ENCODE data around the gene SCUBE2. TPM values are rescaled to one million over a fixed set of nuclear protein-coding genes. Genes with fewer than 3 reads are reported as not detected.
A peak's percentile ranks its signal among the peaks of the same experiment; 100 is the strongest.

SCUBE2 gene
- total RNA-seq, 4 donors from 2014 or later, result 4.6 to 20.0 (median 10.9) TPM

GRCh38 chr11:9053316-9054035, 37.9 kb downstream of the SCUBE2 start:
- no peak overlapping the region for H3K4me3 ChIP-seq
- TF ChIP-seq POLR2A (IDR thresholded peaks at IDR 0.05) (no peak), EP300 (IDR thresholded peaks at IDR 0.05; ENCODE audit: low read depth) (no peak), CTCF (IDR thresholded peaks at IDR 0.05) (no peak), POLR2AphosphoS5 (IDR thresholded peaks at IDR 0.05) (no peak)
- intact Hi-C loops (cut with DNase I; ENCODE audit: low total_unique reads), result no loop called here
- H3K9me3 ChIP-seq, result no peaks in the 10 kb centered on the region
- H3K27ac ChIP-seq, result no peak overlapping the region
- no peaks in the 10 kb centered on the region for H3K27me3 ChIP-seq
- peaks cover 0 to 6% (median 0%) of the 10 kb centered on the region in 4 donors for H3K4me1 ChIP-seq
- in situ Hi-C loops (cut with MboI; ENCODE audit: low pct_ligation_motif_present in 1 of 4, low pct_unique_long_range_greater_than_20kb in 1 of 4, low sequenced_read_pairs in 3 of 4), result no loop called here
- no peaks in the 10 kb centered on the region for H3K36me3 ChIP-seq
- 77% methylated on average over 7 of the region's 7 CpGs; no CpG with 5 or more reads in 1 of the 2 donors for WGBS, 2 donors (ENCODE audit: low coverage in 1 of 2)
- DNase-seq, result no peak

DNA sequence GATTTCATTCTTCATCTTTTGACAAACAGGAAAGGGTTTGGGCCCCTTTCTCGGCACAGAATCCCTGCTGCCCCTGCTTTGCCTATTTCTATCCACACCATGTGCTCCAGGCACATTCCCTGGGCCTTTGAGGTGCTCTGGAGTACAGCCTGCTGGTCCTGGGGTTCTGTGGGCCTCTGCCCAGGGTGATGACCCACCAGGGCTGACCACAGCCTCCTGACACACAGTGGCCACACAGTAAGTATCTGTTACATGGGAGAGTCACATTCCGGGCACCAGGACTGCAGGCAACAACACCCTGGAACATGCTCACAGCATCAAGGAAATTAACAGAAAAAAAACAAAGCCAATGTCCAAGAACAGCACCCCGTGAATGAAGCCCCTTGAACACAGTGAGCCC, 39.1 kb downstream of the SCUBE2 start:
- Histone ChIP-seq H3K27me3 (no peaks in the 10 kb centered on the region), H3K4me1 (peaks cover 0 to 8% (median 2%) of the 10 kb centered on the region in 4 donors), H3K4me3 (no peak overlapping the region), H3K36me3 (no peaks in the 10 kb centered on the region), H3K27ac (no peak overlapping the region), H3K9me3 (no peaks in the 10 kb centered on the region)
- DNase-seq, result no peak
- TF ChIP-seq EP300 (IDR thresholded peaks at IDR 0.05; ENCODE audit: low read depth) (no peak), CTCF (IDR thresholded peaks at IDR 0.05) (no peak), POLR2A (IDR thresholded peaks at IDR 0.05) (no peak), POLR2AphosphoS5 (IDR thresholded peaks at IDR 0.05) (no peak)
- in situ Hi-C loops (cut with MboI; ENCODE audit: low pct_ligation_motif_present in 1 of 4, low pct_unique_long_range_greater_than_20kb in 1 of 4, low sequenced_read_pairs in 3 of 4) (no loop called here), intact Hi-C loops (cut with DNase I; ENCODE audit: low total_unique reads) (no loop called here)
- WGBS, 2 donors (ENCODE audit: low coverage in 1 of 2), result 69 to 79% methylated on average over 2 to 3 of the region's 3 CpGs

DNA sequence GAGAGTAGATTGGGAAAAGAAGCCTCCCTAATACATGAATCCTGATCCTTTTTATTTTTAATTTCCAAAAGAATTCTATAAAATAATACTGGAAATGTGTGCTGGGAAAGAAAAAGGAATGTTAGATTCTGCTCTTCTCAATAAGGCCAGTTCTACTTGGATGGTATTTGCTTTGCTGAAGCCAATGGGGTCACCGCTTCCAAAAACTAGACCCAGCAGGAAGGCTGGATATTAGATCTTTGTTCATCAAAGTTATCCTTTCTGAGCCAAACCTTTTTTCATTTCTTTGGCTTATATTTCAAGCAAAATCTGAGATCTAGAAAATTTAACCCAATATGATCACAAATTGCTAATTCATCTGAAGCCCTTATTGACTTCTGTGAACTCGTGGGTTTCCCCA, 41.4 kb downstream of the SCUBE2 start:
- Histone ChIP-seq H3K36me3 (no peaks in the 10 kb centered on the region), H3K27me3 (no peaks in the 10 kb centered on the region), H3K4me1 (peaks cover 0 to 17% (median 4%) of the 10 kb centered on the region in 4 donors), H3K27ac (no peak overlapping the region), H3K9me3 (no peaks in the 10 kb centered on the region), H3K4me3 (no peak overlapping the region)
- 89 to 100% methylated on average over 2 of the region's 2 CpGs for WGBS, 2 donors (ENCODE audit: low coverage in 1 of 2)
- DNase-seq, result no peak
- TF ChIP-seq EP300 (IDR thresholded peaks at IDR 0.05; ENCODE audit: low read depth), result no peak
- TF ChIP-seq POLR2AphosphoS5 (IDR thresholded peaks at IDR 0.05), result no peak
- no peak for TF ChIP-seq CTCF (IDR thresholded peaks at IDR 0.05)
- no peak for TF ChIP-seq POLR2A (IDR thresholded peaks at IDR 0.05)
- in situ Hi-C loops (cut with MboI; ENCODE audit: low pct_ligation_motif_present in 1 of 4, low pct_unique_long_range_greater_than_20kb in 1 of 4, low sequenced_read_pairs in 3 of 4) (no loop called here), intact Hi-C loops (cut with DNase I; ENCODE audit: low total_unique reads) (no loop called here)

DNA sequence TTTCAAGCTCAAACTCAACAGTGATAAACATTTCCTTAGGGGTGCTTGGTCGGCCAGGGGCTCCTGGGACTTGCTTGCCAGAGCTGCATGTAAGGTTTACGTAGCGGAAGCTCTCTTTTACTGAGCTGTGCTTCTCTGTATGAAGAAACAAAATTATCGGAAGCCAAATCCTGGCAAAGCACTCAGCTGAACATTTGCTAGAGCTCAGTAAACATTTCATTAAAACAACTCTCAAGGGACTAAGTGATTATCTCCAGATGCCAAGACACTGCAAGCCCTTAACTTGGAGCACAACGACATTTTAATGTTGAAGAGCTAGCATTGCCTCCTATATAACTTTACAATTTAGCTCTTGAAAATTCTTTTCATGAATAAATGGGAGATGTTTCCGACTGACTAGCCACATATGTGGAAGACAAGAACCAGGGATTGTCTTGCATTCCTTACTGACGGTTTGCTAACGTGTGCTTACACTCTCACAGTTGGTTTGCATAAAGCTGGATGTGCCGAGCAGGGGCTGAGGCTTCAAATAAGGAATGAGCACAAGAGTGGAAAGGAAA, 43.4 kb downstream of the SCUBE2 start:
- H3K36me3 ChIP-seq, result no peaks in the 10 kb centered on the region
- peak; percentile 35 for TF ChIP-seq EP300 (IDR thresholded peaks at IDR 0.05; ENCODE audit: low read depth)
- TF ChIP-seq POLR2AphosphoS5 (IDR thresholded peaks at IDR 0.05), result peak; percentile 55 to 84 (median 68)
- no peak for TF ChIP-seq POLR2A (IDR thresholded peaks at IDR 0.05)
- 63 to 64% methylated on average over 6 to 9 of the region's 9 CpGs for WGBS, 2 donors (ENCODE audit: low coverage in 1 of 2)
- peaks cover 0 to 17% (median 4%) of the 10 kb centered on the region in 4 donors for H3K4me1 ChIP-seq
- in situ Hi-C loops (cut with MboI; ENCODE audit: low pct_ligation_motif_present in 1 of 4, low pct_unique_long_range_greater_than_20kb in 1 of 4, low sequenced_read_pairs in 3 of 4) (no loop called here), intact Hi-C loops (cut with DNase I; ENCODE audit: low total_unique reads) (no loop called here)
- no peaks in the 10 kb centered on the region for H3K9me3 ChIP-seq
- DNase-seq, result no peak
- no peaks in the 10 kb centered on the region for H3K27me3 ChIP-seq
- H3K4me3 ChIP-seq, result no peak overlapping the region
- peak overlapping the region; percentile 65 to 88 (median 72) for H3K27ac ChIP-seq

Measured in transverse colon (tissue), 4 donors.